ENCODE results near the gene TMEM121B. TPM values are rescaled to one million over a fixed set of nuclear protein-coding genes. Genes with fewer than 3 reads are reported as not detected.
A peak's percentile ranks its signal among the peaks of the same experiment; 100 is the strongest.

Gene TMEM121B
- polyA plus RNA-seq, 1 of the 3 experiments (the other 2 are of a cell fraction) = 0.13 TPM

DNA sequence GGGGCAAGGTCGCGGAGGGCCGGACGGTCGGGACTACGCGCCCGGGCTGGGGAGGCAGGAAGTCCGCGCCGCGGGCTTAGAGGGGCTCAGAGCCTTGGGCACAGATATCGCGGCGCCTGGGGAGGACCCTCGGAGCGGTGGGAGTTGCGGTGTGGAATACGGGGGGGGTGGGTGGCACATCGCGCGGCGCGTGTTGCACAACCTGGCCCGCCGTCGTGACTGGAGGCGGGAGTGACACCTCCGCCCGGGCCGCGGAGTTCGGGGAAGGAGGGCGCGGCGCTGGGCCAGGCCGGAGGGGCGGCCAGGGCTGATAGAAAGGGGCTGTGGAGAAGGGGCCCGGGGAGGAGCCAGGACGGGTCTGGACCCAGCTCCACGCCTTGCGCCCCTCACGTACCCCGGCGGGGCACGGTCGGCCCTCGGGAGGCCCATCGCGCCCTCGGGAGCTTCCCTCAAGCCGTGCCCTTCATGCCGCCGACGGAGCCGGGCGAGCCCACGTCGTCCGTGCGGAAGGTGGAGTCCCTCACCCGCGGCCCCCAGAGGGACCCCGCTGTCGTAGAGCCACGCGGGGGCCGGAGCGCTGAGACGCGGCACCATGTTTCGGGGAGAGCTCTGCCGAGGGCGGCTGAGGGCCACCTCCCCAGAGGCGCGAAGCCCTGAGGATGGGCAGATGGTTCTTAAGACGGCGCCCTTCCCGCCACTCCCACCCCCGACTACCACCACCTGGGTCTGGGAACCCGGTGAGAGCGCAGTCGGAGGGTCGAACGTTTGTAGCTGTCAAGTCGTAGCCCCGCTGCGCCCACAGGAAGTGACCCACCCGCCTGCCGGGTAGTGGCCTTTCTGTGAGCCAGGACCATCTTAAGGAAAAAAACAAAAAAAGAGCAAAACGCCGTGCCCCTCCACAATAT lies 35.6 kb downstream of the TMEM121B start (continued):
- TF ChIP-seq, protein P1, sequence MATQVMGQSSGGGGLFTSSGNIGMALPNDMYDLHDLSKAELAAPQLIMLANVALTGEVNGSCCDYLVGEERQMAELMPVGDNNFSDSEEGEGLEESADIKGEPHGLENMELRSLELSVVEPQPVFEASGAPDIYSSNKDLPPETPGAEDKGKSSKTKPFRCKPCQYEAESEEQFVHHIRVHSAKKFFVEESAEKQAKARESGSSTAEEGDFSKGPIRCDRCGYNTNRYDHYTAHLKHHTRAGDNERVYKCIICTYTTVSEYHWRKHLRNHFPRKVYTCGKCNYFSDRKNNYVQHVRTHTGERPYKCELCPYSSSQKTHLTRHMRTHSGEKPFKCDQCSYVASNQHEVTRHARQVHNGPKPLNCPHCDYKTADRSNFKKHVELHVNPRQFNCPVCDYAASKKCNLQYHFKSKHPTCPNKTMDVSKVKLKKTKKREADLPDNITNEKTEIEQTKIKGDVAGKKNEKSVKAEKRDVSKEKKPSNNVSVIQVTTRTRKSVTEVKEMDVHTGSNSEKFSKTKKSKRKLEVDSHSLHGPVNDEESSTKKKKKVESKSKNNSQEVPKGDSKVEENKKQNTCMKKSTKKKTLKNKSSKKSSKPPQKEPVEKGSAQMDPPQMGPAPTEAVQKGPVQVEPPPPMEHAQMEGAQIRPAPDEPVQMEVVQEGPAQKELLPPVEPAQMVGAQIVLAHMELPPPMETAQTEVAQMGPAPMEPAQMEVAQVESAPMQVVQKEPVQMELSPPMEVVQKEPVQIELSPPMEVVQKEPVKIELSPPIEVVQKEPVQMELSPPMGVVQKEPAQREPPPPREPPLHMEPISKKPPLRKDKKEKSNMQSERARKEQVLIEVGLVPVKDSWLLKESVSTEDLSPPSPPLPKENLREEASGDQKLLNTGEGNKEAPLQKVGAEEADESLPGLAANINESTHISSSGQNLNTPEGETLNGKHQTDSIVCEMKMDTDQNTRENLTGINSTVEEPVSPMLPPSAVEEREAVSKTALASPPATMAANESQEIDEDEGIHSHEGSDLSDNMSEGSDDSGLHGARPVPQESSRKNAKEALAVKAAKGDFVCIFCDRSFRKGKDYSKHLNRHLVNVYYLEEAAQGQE (IDR thresholded peaks at IDR 0.05; ENCODE audit: low read depth, low read length) = no peak
- TF ChIP-seq FOSL2 (IDR thresholded peaks at IDR 0.05; ENCODE audit: borderline replicate concordance, low read depth) (no peak), NRF1 (IDR thresholded peaks at IDR 0.05; ENCODE audit: low read depth, low read length) (no peak), TCF12 (IDR thresholded peaks at IDR 0.05) (no peak), RCOR1 (IDR thresholded peaks at IDR 0.05; ENCODE audit: low read length) (no peak)

DNA sequence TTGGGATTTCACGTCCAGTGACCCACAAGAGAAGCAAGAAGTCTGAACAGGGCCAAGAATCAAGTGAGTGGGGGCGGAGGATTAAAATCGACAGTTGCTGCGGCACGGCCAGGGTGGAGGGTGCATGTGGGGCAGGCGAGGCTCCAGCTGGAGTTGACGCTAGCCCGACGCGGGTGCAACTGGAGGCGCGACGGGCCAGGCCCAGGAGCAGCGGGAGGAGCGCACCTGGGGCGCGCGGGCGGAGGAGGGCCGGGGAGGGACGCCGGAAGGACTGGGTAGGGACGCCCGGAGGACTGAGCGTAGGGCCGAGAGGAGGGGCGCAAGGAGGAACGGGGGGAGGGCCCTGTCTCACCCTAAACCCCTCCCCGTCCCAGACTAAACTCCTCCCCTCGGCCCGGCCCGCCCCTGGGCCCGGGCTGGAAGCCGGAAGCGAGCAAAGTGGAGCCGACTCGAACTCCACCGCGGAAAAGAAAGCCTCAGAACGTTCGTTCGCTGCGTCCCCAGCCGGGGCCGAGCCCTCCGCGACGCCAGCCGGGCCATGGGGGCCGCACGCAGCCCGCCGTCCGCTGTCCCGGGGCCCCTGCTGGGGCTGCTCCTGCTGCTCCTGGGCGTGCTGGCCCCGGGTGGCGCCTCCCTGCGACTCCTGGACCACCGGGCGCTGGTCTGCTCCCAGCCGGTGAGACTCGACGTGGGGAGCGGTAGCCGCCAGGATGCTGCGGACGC lies 36.4 kb downstream of the TMEM121B start, which contains the start of gene IL17RA:
IL17RA (plus strand) TSS at position 447 of the 723 bp plus-strand sequence; CDS start at position 539, 92 bp downstream.
- TF ChIP-seq, protein P2, sequence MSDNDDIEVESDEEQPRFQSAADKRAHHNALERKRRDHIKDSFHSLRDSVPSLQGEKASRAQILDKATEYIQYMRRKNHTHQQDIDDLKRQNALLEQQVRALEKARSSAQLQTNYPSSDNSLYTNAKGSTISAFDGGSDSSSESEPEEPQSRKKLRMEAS (IDR thresholded peaks at IDR 0.05; ENCODE audit: low read depth) = peak; percentile 14; the same call in 1 of the 2 replicates
- no peak for TF ChIP-seq TCF12 (IDR thresholded peaks at IDR 0.05)
- peak; percentile 56 for TF ChIP-seq ELF1 (IDR thresholded peaks at IDR 0.05)
- TF ChIP-seq GABPA (IDR thresholded peaks at IDR 0.05; ENCODE audit: low read depth) = peak; percentile 22; the same call in 1 of the 2 replicates
- Histone ChIP-seq H3F3A (replicated peaks; ENCODE audit: insufficient read depth) (peaks cover 3% of the 10 kb centered on the region), H3K27ac (ENCODE audit: low read depth in 2 of 2, low read length in 1 of 2) (no peak within 1 kb of the TSS; a peak in 1 of 4 replicates), H4K20me1 (ENCODE audit: insufficient read depth) (peaks cover 15% of the 10 kb centered on the region; the same call in 1 of the 2 replicates), H3K79me2 (ENCODE audit: insufficient read depth) (peaks cover 3% of the 10 kb centered on the region), H2AFZ (ENCODE audit: low read depth) (peak within 1 kb of the TSS; percentile 97), H3K36me3 (replicated peaks in 1 of 2; ENCODE audit: control insufficient read depth in 1 of 2, insufficient read depth in 2 of 2, low read length in 1 of 2) (no peaks in the 10 kb centered on the region), H3K4me1 (ENCODE audit: control insufficient read depth in 1 of 2, insufficient read depth in 2 of 2, low read depth in 1 of 2, low read length in 1 of 2) (no peaks in the 10 kb centered on the region), H3K4me3 (ENCODE audit: low read depth in 2 of 2, low read length in 1 of 2) (peak within 1 kb of the TSS; percentile 58 to 74), H3K27me3 (ENCODE audit: insufficient read depth) (peaks cover 4% of the 10 kb centered on the region; the same call in 1 of the 2 replicates), H3K9me3 (no peaks in the 10 kb centered on the region), H3K4me2 (peak within 1 kb of the TSS; percentile 82), H3K9ac (peak within 1 kb of the TSS; percentile 72), H3K9me2 (no peaks in the 10 kb centered on the region)
- peak; percentile 77 for DNase-seq
- ChIA-PET CTCF (interaction anchor here (0.6 to 5.2 kb wide), 4 partner anchors 10 to 87 kb away, joined by 3 to 17 read pairs (median 5); no protein-coding TSS in a partner anchor), POLR2A (no interaction called here)
- 5% methylated on average over 32 of the region's 68 CpGs for WGBS (ENCODE audit: low lambda C conversion rate)
